H1 (cell line): Measurements from ENCODE around the gene LPIN2. TPM values are rescaled to one million over a fixed set of nuclear protein-coding genes. Genes with fewer than 3 reads are reported as not detected.

Experiments
- ASH2L ChIP-seq: fragments of 200-600, 300-600 bp; sonication (generic); IDR thresholded peaks from one replicate; pipeline ENCODE4 v1.7.1; 2017; ENCODE audit warnings: low read length
- BRCA1 ChIP-seq: IDR thresholded peaks from 2 replicates; pipeline ENCODE4 v1.6.1; 2012; ENCODE audit warnings: low read depth, low read length, improper control_type of control experiment
- CHD1 ChIP-seq: IDR thresholded peaks from 2 replicates; pipeline ENCODE4 v1.6.1; 2012; ENCODE audit warnings: low read depth, low read length, improper control_type of control experiment
- EZH2 ChIP-seq: fragments of 200-600 bp; sonication (generic); IDR thresholded peaks from 2 replicates; pipeline ENCODE4 v1.7.1; 2012; ENCODE audit warnings: low read depth, mild to moderate bottlenecking, moderate library complexity, low read length, inconsistent platforms; ENCODE audit not compliant: severe bottlenecking
- FOSL1 ChIP-seq: IDR thresholded peaks from 2 replicates; pipeline ENCODE4 v1.6.1; 2011; ENCODE audit warnings: mild to moderate bottlenecking, low read depth, low read length, moderate library complexity; ENCODE audit not compliant: insufficient read depth
- HDAC6 ChIP-seq: IDR thresholded peaks from one replicate; pipeline ENCODE4 v1.7.1; 2012; ENCODE audit warnings: low read depth, mild to moderate bottlenecking, inconsistent platforms, low read length, moderate library complexity
- KDM1A ChIP-seq: fragments of 200-600, 300-600 bp; sonication (generic); IDR thresholded peaks from 2 replicates; pipeline ENCODE4 v1.7.1; 2016; ENCODE audit warnings: mild to moderate bottlenecking, low read length, borderline replicate concordance
- KDM5A ChIP-seq: fragments of 200-600 bp; IDR thresholded peaks from 2 replicates; pipeline ENCODE4 v1.7.1; 2012; ENCODE audit warnings: mild to moderate bottlenecking, low read length, inconsistent platforms, mixed read lengths
- TCF12 ChIP-seq: IDR thresholded peaks from 2 replicates; pipeline ENCODE4 v1.6.1; 2011; ENCODE audit warnings: low read depth, mild to moderate bottlenecking, low read length
- TEAD4 ChIP-seq: IDR thresholded peaks from 2 replicates; pipeline ENCODE4 v1.6.1; 2012; ENCODE audit warnings: low read depth, low read length, inconsistent platforms, mixed read lengths
- ZNF274 ChIP-seq: IDR thresholded peaks from 2 replicates; pipeline ENCODE4 v1.7.0; 2012; ENCODE audit warnings: low read length, borderline replicate concordance; ENCODE audit errors: extremely low read depth
- polyA plus RNA-seq, 7 experiments: library from polyadenylated mRNA; depleted of rRNA in 3 of 7; stranded (reverse) in 5 of 7; unstranded in 2 of 7; fragments of >200 nt in 5 of 7; fragments of 200-250 nt in 2 of 7; gene quantifications; 1 replicate in 5 of 7; 2 replicates in 1 of 7; 4 replicates in 1 of 7; pipeline versions ENCODE4 v1.2.1 to v1.2.3, GENCODE V29; 2011 to 2013; ENCODE audit warnings: missing spikeins in 2 of 7, mixed read lengths in 2 of 7
- total RNA-seq: library from RNA; stranded (reverse); fragmentation: NEBNext Ultra II Directional; extraction: Animal tissue kit (Norgen Biotek cat#: 25700); gene quantifications from 2 replicates; pipeline ENCODE4 v1.2.1, GENCODE V29; 2021
- TF ChIP-seq, protein P1 (sequence below): fragments of 300-600 bp; sonication (generic); IDR thresholded peaks from 2 replicates; pipeline ENCODE4 v1.7.1; 2012; ENCODE audit warnings: low read length, moderate library complexity, mild to moderate bottlenecking, inconsistent platforms; ENCODE audit not compliant: insufficient replicate concordance

Gene LPIN2
- total and polyA plus RNA-seq, 2 of the 8 experiments (the other 6 are each of a cell fraction or from before 2014, with no cell fraction given) = 7.4 to 14.2 TPM

DNA sequence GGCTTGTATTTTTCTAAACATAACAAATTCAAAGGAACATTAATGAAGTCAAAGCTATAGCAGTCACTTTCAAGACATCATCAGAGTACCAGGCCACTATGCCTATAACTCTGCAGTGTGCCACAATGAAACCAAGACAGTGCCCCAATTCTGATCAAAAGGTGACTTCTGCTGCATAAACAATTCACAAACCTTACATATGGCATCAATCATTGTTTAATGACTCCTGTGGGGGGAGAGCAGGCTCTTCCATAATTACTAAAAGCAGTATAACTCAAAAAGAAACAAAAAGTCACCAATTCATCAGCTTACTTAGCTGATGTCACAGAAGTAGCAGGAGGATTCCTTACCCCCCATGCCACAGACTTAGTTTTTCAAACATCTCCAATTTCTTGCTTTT lies 15.5 kb downstream of the LPIN2 start (continued):
- TF ChIP-seq, protein P1, sequence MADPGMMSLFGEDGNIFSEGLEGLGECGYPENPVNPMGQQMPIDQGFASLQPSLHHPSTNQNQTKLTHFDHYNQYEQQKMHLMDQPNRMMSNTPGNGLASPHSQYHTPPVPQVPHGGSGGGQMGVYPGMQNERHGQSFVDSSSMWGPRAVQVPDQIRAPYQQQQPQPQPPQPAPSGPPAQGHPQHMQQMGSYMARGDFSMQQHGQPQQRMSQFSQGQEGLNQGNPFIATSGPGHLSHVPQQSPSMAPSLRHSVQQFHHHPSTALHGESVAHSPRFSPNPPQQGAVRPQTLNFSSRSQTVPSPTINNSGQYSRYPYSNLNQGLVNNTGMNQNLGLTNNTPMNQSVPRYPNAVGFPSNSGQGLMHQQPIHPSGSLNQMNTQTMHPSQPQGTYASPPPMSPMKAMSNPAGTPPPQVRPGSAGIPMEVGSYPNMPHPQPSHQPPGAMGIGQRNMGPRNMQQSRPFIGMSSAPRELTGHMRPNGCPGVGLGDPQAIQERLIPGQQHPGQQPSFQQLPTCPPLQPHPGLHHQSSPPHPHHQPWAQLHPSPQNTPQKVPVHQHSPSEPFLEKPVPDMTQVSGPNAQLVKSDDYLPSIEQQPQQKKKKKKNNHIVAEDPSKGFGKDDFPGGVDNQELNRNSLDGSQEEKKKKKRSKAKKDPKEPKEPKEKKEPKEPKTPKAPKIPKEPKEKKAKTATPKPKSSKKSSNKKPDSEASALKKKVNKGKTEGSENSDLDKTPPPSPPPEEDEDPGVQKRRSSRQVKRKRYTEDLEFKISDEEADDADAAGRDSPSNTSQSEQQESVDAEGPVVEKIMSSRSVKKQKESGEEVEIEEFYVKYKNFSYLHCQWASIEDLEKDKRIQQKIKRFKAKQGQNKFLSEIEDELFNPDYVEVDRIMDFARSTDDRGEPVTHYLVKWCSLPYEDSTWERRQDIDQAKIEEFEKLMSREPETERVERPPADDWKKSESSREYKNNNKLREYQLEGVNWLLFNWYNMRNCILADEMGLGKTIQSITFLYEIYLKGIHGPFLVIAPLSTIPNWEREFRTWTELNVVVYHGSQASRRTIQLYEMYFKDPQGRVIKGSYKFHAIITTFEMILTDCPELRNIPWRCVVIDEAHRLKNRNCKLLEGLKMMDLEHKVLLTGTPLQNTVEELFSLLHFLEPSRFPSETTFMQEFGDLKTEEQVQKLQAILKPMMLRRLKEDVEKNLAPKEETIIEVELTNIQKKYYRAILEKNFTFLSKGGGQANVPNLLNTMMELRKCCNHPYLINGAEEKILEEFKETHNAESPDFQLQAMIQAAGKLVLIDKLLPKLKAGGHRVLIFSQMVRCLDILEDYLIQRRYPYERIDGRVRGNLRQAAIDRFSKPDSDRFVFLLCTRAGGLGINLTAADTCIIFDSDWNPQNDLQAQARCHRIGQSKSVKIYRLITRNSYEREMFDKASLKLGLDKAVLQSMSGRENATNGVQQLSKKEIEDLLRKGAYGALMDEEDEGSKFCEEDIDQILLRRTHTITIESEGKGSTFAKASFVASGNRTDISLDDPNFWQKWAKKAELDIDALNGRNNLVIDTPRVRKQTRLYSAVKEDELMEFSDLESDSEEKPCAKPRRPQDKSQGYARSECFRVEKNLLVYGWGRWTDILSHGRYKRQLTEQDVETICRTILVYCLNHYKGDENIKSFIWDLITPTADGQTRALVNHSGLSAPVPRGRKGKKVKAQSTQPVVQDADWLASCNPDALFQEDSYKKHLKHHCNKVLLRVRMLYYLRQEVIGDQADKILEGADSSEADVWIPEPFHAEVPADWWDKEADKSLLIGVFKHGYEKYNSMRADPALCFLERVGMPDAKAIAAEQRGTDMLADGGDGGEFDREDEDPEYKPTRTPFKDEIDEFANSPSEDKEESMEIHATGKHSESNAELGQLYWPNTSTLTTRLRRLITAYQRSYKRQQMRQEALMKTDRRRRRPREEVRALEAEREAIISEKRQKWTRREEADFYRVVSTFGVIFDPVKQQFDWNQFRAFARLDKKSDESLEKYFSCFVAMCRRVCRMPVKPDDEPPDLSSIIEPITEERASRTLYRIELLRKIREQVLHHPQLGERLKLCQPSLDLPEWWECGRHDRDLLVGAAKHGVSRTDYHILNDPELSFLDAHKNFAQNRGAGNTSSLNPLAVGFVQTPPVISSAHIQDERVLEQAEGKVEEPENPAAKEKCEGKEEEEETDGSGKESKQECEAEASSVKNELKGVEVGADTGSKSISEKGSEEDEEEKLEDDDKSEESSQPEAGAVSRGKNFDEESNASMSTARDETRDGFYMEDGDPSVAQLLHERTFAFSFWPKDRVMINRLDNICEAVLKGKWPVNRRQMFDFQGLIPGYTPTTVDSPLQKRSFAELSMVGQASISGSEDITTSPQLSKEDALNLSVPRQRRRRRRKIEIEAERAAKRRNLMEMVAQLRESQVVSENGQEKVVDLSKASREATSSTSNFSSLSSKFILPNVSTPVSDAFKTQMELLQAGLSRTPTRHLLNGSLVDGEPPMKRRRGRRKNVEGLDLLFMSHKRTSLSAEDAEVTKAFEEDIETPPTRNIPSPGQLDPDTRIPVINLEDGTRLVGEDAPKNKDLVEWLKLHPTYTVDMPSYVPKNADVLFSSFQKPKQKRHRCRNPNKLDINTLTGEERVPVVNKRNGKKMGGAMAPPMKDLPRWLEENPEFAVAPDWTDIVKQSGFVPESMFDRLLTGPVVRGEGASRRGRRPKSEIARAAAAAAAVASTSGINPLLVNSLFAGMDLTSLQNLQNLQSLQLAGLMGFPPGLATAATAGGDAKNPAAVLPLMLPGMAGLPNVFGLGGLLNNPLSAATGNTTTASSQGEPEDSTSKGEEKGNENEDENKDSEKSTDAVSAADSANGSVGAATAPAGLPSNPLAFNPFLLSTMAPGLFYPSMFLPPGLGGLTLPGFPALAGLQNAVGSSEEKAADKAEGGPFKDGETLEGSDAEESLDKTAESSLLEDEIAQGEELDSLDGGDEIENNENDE = no peak
- TF ChIP-seq BRCA1 (no peak), ASH2L (no peak), KDM1A (no peak), KDM5A (no peak), EZH2 (no peak), TCF12 (no peak), HDAC6 (no peak), ZNF274 (no peak), CHD1 (no peak), FOSL1 (no peak), TEAD4 (no peak)
